ENCODE data around the gene COA8. TPM values are rescaled to one million over a fixed set of nuclear protein-coding genes. Genes with fewer than 3 reads are reported as not detected.

Gene COA8
- total and polyA plus RNA-seq, 2 of the 8 experiments (the other 6 are each of a cell fraction or from before 2014, with no cell fraction given), result 7.1 to 35.5 TPM

DNA sequence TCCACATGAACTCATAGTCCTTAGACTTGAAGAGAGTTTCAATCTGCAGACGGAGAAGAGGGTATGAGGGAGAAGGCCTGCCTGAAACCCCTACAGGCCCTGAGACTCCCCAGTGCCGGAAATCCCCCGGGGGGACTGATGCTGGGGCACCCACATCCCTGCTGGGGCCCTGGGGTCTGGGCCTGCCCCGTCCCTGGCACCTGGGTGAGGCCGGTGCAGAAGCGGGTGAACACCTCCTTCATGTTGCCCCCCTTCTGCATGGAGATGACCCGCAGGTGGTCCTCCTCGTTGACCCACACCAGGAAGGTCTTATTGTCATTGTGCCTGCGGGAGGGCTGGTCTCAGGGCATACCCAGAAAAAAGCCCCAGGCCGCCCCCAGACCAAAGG is 42.5 kb upstream of the COA8 start:
- Histone ChIP-seq H3K4ac (replicated peaks; ENCODE audit: insufficient read length, low read depth, low read length) (no peak overlapping the region), H2BK20ac (ENCODE audit: low read length) (no peak overlapping the region), H3K56ac (replicated peaks; ENCODE audit: insufficient read length, low read depth, low read length) (no peak overlapping the region), H3K27ac (ENCODE audit: low read depth, low read length) (no peak overlapping the region), H3K23ac (ENCODE audit: insufficient read length) (no peak overlapping the region), H3K4me1 (replicated peaks in 1 of 4; ENCODE audit: control insufficient read depth in 3 of 4, insufficient read depth in 4 of 4, low read length in 3 of 4) (peaks cover 0 to 28% (median 19%) of the 10 kb centered on the region in 4 experiments; a peak in 6 of 7 replicates), H4K8ac (ENCODE audit: extremely low read depth, insufficient read depth, low read length) (no peak overlapping the region; the same call in 1 of the 2 replicates), H2AK5ac (ENCODE audit: low read depth, low read length) (no peak overlapping the region), H4K91ac (replicated peaks; ENCODE audit: insufficient read length, low read length) (no peak overlapping the region), H2BK15ac (ENCODE audit: low read length) (no peak overlapping the region), H2BK5ac (ENCODE audit: low read depth, low read length) (no peak overlapping the region), H3K18ac (ENCODE audit: extremely low read depth, low read length) (no peak overlapping the region), H3K4me3 (ENCODE audit: extremely low read depth in 1 of 4, insufficient read depth in 2 of 4, low read depth in 3 of 4, low read length in 4 of 4) (peak overlapping the region in 3 of 4 experiments; percentile 79 to 96 (median 89); a peak in 6 of 8 replicates), H3K14ac (ENCODE audit: insufficient read length) (no peak overlapping the region), H2AFZ (ENCODE audit: low read length) (no peak overlapping the region), H3K9me3 (ENCODE audit: insufficient read depth in 2 of 2, low read depth in 1 of 2, low read length in 1 of 2) (no peaks in the 10 kb centered on the region), H4K5ac (ENCODE audit: insufficient read length, low read depth, low read length) (no peak overlapping the region), H4K20me1 (replicated peaks in 1 of 2; ENCODE audit: control insufficient read depth in 1 of 2, insufficient read depth in 2 of 2, low read length in 2 of 2) (peaks cover 10 to 18% of the 10 kb centered on the region in 2 experiments), H3K27me3 (replicated peaks in 1 of 4; ENCODE audit: control insufficient read depth in 3 of 4, extremely low read depth in 1 of 4, insufficient read depth in 3 of 4, low read length in 3 of 4) (peaks cover 3 to 17% (median 13%) of the 10 kb centered on the region in 4 experiments), H3K4me2 (ENCODE audit: insufficient read depth in 1 of 2, low read depth in 2 of 2, low read length in 2 of 2) (peak overlapping the region; percentile 73 to 80; a peak in 3 of 4 replicates), H3K79me1 (ENCODE audit: low read depth, low read length) (no peaks in the 10 kb centered on the region; the same call in 1 of the 2 replicates), H2BK120ac (replicated peaks; ENCODE audit: low read depth, low read length) (no peak overlapping the region), H3K9ac (replicated peaks in 1 of 4; ENCODE audit: extremely low read depth in 1 of 4, low read depth in 3 of 4, low read length in 3 of 4) (no peak overlapping the region), H2BK12ac (ENCODE audit: low read depth, low read length) (no peak overlapping the region), H3K36me3 (ENCODE audit: control insufficient read depth in 2 of 4, insufficient read depth in 4 of 4, low read length in 3 of 4) (peaks cover 8 to 23% (median 17%) of the 10 kb centered on the region in 4 experiments; a peak in 7 of 8 replicates), H3K23me2 (ENCODE audit: low read depth, low read length) (peaks cover 14% of the 10 kb centered on the region; the same call in 1 of the 2 replicates), H3K79me2 (ENCODE audit: control insufficient read depth in 1 of 2, insufficient read depth in 2 of 2, low read length in 2 of 2) (peaks cover 0 to 2% of the 10 kb centered on the region in 2 experiments; a peak in 1 of 4 replicates)
- ChIA-PET POLR2A (ENCODE audit: partially characterized antibody) (interaction anchor here (1.3 to 12.6 kb wide), 7 partner anchors 10 to 174 kb away, joined by 3 to 844 read pairs (median 23); partner anchors contain the start of genes BAG5, COA8 and TRMT61A), CTCF (ENCODE audit: partially characterized antibody) (interaction anchor here (1.5 to 31.3 kb wide), 5 partner anchors 10 to 45 kb away, joined by 3 to 921 read pairs (median 32); partner anchors contain the start of genes BAG5 and TRMT61A)
- WGBS, 2 experiments (ENCODE audit: extremely low coverage in 1 of 2, insufficient coverage in 1 of 2, insufficient read length in 1 of 2, insufficient replicate concordance in 2 of 2, low coverage in 1 of 2, low lambda C conversion rate in 2 of 2, missing lambda C conversion rate in 1 of 2), result 88% methylated on average over 10 of the region's 10 CpGs; no CpG with 5 or more reads in 1 of the 2 experiments
- DNase-seq (ENCODE audit: low read depth in 1 of 2, low spot score in 2 of 2) (no peak), FAIRE-seq (no peak)
- TF ChIP-seq RNF2 (IDR thresholded peaks at IDR 0.05; ENCODE audit: borderline replicate concordance, low read depth, low read length, missing control alignments, poor library complexity, severe bottlenecking), result no peak
- TF ChIP-seq CBX8 (IDR thresholded peaks at IDR 0.05; ENCODE audit: borderline replicate concordance, low read depth, low read length), result no peak
- no peak for TF ChIP-seq ASH2L (IDR thresholded peaks at IDR 0.05; ENCODE audit: low read length)
- TF ChIP-seq EZH2 (IDR thresholded peaks at IDR 0.05; ENCODE audit: low read depth, low read length, severe bottlenecking), result no peak
- no peak for TF ChIP-seq NRF1 (IDR thresholded peaks at IDR 0.05; ENCODE audit: low read depth, low read length)
- TF ChIP-seq BCL11A (IDR thresholded peaks at IDR 0.05; ENCODE audit: low read depth in 2 of 2, low read length in 2 of 2), result no peak
- TF ChIP-seq TCF12 (IDR thresholded peaks at IDR 0.05; ENCODE audit: low read depth, low read length), result no peak
- no peak for TF ChIP-seq CEBPB (IDR thresholded peaks at IDR 0.05; ENCODE audit: low read depth, low read length)
- 0 out of 2 replicates have a peak, but pooled peaks have one; percentile 24 for TF ChIP-seq POLR2AphosphoS5 (IDR thresholded peaks at IDR 0.05; ENCODE audit: low read depth, low read length)
- TF ChIP-seq POLR2A (IDR thresholded peaks at IDR 0.05; ENCODE audit: control extremely low read depth in 1 of 2, low read depth in 2 of 2, low read length in 2 of 2), result peak in 1 of 2 experiments; percentile 55; a peak in 1 of 3 replicates
- no peak for TF ChIP-seq NANOG (IDR thresholded peaks at IDR 0.05; ENCODE audit: insufficient read depth, low read depth, low read length, poor library complexity, severe bottlenecking)

Measured in H1 (cell line).